ENCODE data around the gene VWA5A.

- TF ChIP-seq POLR2A (IDR thresholded peaks at IDR 0.05) (no peak), POLR2AphosphoS5 (IDR thresholded peaks at IDR 0.05) (no peak)
Measured at GRCh38 chr11:124109377-124109776, 5.9 kb upstream of the VWA5A start.
